DMS114 treated with DMSO at 0.1 percent for 48 hours (cell line): ENCODE results near the gene PIAS1.

Source experiments
- DNase-seq: peaks from one replicate; lab custom pipeline; 2025; ENCODE audit not compliant: unreplicated experiment; lab: John Stamatoyannopoulos, UW

Gene PIAS1

GRCh38 chr15:68176601-68177000, 122.5 kb downstream of the PIAS1 start:
- DNase-seq = no peak

- DNase-seq = no peak
Measured at GRCh38 chr15:68177742-68178141, 123.6 kb downstream of the PIAS1 start.

DNA sequence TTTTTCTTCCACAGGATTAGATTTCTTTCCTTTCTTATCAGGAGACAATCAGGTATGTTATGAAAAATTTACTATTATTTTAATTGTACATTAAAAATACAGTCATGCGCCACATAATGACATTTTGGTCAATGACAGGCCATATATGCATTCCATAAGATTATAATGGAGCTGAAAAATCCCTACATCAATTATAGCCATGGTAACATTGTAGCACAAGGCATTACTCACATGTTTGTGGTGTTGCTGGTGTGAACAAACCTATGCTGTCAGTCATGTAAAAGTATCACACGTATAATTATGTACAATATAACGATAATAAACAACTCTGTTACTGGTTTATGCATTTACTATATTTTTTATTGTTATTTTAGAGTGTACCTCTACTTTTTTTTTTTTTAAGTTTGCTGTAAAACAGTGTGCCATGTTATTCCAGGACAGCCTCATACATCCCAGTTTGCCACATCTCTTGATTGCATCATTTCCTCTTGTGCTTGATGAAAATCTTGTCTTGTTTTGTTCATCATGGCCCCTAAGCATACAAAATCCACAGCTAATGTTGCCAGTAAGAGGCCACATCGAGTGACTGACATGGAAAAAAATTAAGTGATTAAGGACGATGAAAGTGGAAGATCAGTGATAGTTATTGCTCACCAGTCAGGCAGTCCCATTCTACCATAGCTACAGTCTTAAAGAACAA, 129.7 kb downstream of the PIAS1 start:
- no peak for DNase-seq

DNA sequence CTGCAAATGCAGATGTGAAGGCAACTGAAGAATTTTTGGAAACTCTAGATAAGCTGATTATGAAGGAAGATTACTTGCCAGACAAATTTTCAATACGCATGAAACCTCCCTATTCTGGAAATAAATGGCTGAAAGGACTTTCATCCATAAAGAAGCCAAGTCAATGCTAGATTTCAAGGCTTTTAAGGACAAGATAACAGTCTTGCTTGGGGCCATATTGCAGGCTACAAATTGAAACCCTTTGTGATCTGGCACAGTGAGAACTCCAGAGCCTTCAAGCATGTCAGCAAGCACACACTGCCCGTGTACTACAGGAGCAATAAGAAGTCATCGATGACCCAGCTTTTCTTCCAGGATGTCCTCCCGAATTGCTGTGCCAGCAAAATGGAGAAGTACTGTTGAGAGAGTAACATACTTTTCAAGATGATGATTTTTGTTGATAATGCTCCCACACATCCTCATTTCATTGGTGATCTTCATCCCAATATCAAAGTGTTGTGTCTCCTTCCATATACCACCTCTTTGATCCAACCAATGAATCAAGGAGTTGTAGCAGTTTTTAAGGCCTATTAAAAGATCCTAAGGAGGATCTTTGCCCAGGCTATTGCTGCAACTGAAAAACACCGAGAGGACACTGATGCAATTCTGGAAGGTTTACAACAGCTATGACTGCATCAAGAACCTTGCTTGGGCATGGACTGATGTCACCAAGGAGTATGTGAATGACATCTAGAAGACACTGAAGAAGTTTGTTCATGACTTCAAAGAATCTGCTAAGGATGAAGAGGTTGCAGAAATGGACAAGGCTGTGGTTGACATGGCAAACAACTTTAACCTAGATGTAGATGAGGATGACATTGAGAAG, 130.7 kb downstream of the PIAS1 start:
- no peak for DNase-seq

GRCh38 chr15:68186671-68187397, 132.7 kb downstream of the PIAS1 start:
- no peak for DNase-seq

- DNase-seq = no peak
Measured at GRCh38 chr15:68187559-68187958, 133.4 kb downstream of the PIAS1 start.

DNA sequence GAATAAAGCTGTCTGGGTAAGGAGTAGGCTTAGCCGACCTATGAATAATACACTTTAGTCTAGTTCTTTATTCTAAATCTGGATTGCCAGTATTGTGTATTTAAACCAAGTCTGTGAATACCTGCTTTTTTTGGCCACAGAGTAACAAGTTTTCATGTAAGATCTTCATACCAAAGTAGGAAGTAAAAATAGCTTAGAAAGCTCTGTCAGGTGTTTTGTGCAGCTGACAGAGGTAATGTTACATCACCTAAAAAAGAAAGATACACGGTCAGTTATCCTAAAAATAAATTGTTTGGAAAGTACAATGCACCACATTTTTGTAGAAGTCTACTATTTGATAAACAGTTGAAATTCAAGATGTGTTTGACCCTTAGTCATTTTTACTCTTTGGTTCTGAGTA, 134.5 kb downstream of the PIAS1 start:
- DNase-seq = no peak

DNA sequence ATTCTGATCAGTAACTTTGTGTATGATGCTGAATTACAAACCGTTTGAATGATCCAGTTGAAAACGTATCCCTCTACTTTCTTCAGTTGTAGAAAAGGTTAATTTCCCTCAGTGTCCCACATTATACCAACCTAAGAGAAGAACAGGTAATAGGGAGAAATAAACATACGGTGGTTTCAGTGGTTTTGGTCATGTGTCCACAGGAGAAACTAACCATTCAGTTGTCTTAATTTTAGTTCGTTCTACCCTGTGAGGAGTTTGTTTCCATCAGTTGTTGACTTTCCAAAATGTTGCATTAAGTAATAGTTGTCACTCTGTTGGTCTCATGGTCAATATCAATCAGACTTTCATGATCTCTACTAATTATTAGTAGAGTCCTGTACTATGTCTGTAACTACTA, 135.9 kb downstream of the PIAS1 start:
- DNase-seq = no peak

GRCh38 chr15:68191555-68191954, 137.4 kb downstream of the PIAS1 start:
- DNase-seq = no peak

DNA sequence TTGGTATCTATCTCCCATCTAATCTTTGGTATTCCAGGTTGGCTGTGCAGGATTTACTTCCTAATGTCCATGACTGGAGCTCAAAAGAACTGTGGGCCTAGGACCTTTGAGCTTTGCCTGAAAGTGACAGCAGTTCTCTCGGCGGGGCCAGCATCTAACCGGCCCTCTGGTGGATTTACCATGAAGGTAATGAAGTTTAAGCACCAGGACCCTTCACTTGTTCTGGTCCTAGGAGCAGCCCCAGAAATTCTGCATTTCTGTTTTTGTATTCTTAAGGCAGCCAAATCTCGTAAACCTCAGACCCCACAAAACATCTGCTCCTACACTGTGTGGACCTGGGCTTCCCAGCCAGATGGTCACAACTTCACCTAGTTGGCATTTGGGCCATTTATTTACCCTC, 138.0 kb downstream of the PIAS1 start:
- no peak for DNase-seq

GRCh38 chr15:68192804-68193486, 138.8 kb downstream of the PIAS1 start:
- no peak for DNase-seq

GRCh38 chr15:68195336-68196112, 141.4 kb downstream of the PIAS1 start:
- no peak for DNase-seq

DNA sequence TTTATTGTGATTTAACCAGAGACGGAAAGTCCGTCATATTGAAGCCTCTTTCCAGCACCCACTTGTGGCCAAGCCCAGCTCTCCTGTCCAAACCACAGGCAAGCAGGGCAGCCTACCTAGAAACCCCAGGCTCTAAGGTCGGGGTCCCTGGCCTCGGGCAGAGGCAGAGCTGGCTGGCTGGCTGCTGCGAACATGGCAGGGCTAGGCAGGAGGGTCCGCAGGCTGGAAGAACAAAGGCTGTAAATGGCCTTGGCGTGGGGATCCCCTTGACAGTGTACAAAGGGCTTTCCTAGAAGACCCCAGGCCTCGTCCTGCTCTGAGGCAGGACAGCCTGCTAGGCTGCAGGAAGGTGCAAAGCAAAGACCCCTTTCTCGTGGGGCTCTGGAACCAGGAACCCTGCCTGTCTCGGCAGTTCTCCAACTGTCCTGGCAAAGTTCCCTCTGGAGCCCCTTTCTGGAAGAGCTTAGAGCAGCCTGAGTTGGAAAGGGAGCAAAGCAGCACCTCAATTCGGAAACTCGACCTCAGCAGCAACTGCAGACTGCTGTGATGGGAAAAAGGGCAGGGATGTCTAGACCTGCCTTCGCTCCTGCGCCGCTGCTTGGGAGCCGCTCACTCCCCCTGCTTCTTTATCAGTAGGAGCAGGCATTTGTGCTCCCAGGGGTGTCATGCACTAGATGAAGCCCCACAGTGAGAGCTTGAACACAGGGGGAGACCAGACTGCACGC, 142.5 kb downstream of the PIAS1 start:
- no peak for DNase-seq

- no peak for DNase-seq
Measured at GRCh38 chr15:68197170-68197492, 143.0 kb downstream of the PIAS1 start.

DNA sequence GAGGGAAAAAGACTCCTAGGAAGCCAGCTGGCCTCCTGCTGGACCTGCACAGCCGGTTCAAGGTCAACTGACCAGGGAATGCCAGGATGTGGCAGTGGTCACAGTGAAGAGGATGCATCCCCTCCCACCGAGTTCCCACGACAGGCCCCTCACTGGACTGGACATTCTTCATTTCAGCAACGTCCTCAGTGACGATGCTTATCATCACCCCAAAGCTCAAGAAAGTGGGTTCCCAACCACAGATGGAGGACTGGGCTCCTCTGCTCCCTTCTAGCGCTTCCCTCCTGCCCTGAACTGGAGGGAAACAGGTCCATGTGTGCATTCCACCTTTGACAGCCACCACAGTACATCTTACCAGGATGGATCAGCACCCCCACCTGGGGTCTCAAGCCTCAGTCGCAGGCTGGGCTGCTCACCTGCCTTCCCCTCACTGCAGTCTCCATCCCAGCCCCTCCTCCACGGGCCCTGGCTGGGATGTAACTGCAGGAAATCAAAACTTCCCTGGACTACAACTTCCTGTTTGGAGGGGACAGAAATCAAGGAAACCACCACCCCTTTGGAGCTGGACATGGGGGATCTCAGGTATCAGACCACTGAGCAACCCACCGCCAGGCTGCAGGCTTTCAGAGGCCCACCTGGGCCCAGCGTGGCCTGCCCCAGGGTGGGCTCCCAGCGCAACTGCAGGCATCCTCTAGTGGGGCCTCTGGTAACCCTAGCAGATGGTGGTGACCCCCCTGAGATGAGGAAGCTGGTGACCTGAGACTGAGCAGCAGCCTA, 143.7 kb downstream of the PIAS1 start:
- no peak for DNase-seq

GRCh38 chr15:68199340-68199739, 145.2 kb downstream of the PIAS1 start:
- no peak for DNase-seq

GRCh38 chr15:68200016-68200861, 146.1 kb downstream of the PIAS1 start:
- no peak for DNase-seq

DNA sequence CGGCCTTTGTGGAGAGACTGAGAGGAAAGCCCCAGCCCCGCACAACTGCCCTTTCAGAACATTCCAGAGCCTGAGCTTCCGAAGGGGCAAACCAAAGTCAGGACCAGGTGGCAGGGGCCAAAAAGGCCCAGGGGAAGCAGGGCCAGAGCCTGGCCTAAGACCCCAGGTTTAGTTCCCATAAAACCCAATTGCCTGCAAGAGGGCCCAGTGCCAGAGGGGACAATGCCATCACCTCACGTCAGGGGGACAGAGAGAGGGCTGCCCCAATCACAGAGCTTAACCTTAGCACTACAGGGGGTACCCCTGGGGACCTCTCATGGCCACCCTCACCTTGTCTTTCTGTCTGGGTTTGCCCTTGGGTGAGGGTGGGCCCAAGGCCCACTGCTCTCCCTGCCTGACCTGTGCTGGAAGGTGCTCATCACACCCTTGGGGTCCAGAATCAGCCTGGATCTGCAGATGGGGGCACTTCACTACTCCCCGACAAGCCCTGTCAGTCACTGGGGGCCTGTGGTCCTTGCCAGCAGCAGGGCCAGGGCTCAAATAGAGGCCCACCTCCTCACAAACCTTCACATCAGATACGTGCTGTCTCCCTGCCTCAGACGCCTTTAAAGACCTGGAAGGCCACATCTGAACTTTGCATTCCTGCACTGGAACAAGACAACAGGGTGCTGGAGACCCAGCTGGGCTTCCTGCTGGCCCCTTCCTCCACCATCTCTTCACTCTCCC, 147.2 kb downstream of the PIAS1 start:
- no peak for DNase-seq
